PC-3 (cell line): ENCODE measurements around the gene PIK3R3.

Experiments used
- CTCF ChIP-seq: fragments of 300-600 bp; sonication (generic); conservative IDR thresholded peaks from 2 replicates; pipeline ENCODE4 v1.5.1; 2017; ENCODE audit warnings: antibody characterized with exemption, low read depth, mild to moderate bottlenecking, low read length
- EZH2 ChIP-seq: fragments of 300-600 bp; sonication (generic); IDR thresholded peaks from one replicate; pipeline ENCODE4 v1.6.1; 2017; ENCODE audit warnings: antibody characterized with exemption, mild to moderate bottlenecking, low read length; ENCODE audit not compliant: unreplicated experiment

- TF ChIP-seq CTCF (no peak), EZH2 (no peak)
These were observed 18.5 kb downstream of the PIK3R3 start for GRCh38 chr1:46113948-46114347.
